GM23248 (cell line): ENCODE results near the gene KLHDC7B. TPM values are rescaled to one million over a fixed set of nuclear protein-coding genes. Genes with fewer than 3 reads are reported as not detected.
A peak's percentile ranks its signal among the peaks of the same experiment; 100 is the strongest.

ENCODE experiments used
- DNase-seq: peaks from one replicate; pipeline ENCODE4 v3.0.0-alpha.2; 2015
- H2AFZ ChIP-seq: fragments of 200-600 bp; sonication (generic); 2 replicates; pipeline ENCODE4 v1.6.1; 2016; ENCODE audit warnings: antibody characterized with exemption
- H3F3A ChIP-seq: fragments of 200-600 bp; sonication (generic); 2 replicates; pipeline ENCODE4 v1.6.1; 2016; ENCODE audit warnings: mild to moderate bottlenecking, antibody characterized with exemption, mixed run types; ENCODE audit not compliant: insufficient read depth
- H3K27ac ChIP-seq: fragments of 200-600 bp; sonication (generic); 2 replicates; pipeline ENCODE4 v1.5.1; 2016; ENCODE audit warnings: mild to moderate bottlenecking
- H3K27me3 ChIP-seq: fragments of 200-600 bp; sonication (generic); replicated peaks from 2 replicates; pipeline ENCODE4 v1.6.1; 2016; ENCODE audit warnings: mild to moderate bottlenecking; ENCODE audit not compliant: insufficient read depth
- H3K36me3 ChIP-seq: fragments of 200-600 bp; sonication (generic); 2 replicates; pipeline ENCODE4 v1.6.1; 2016; ENCODE audit warnings: low read depth, mild to moderate bottlenecking
- H3K4me1 ChIP-seq: fragments of 200-600 bp; sonication (generic); 2 replicates; pipeline ENCODE4 v1.6.1; 2016; ENCODE audit warnings: mild to moderate bottlenecking; ENCODE audit not compliant: insufficient read depth
- H3K4me2 ChIP-seq: fragments of 200-600 bp; sonication (generic); one replicate; pipeline ENCODE4 v1.6.1; 2016; ENCODE audit warnings: mild to moderate bottlenecking; ENCODE audit not compliant: unreplicated experiment
- H3K4me3 ChIP-seq: fragments of 200-600 bp; sonication (generic); 2 replicates; pipeline ENCODE4 v1.5.1; 2016; ENCODE audit warnings: mild to moderate bottlenecking
- H3K79me2 ChIP-seq: fragments of 200-600 bp; sonication (generic); 2 replicates; pipeline ENCODE4 v1.6.1; 2016; ENCODE audit warnings: mild to moderate bottlenecking; ENCODE audit not compliant: insufficient read depth
- H3K9ac ChIP-seq: fragments of 200-600 bp; sonication (generic); 2 replicates; pipeline ENCODE4 v1.6.1; 2016; ENCODE audit warnings: mild to moderate bottlenecking
- H3K9me2 ChIP-seq: fragments of 200-600 bp; sonication (generic); 2 replicates; pipeline ENCODE4 v1.6.1; 2016; ENCODE audit warnings: mixed run types, mild to moderate bottlenecking, moderate library complexity; ENCODE audit not compliant: insufficient read depth
- H3K9me3 ChIP-seq: fragments of 200-600 bp; sonication (generic); one replicate; pipeline ENCODE4 v1.6.1; 2017; ENCODE audit warnings: low read depth
- H4K20me1 ChIP-seq: fragments of 200-600 bp; sonication (generic); 2 replicates; pipeline ENCODE4 v1.6.0; 2016; ENCODE audit not compliant: insufficient read depth
- EZH2 ChIP-seq: fragments of 200-600 bp; sonication (generic); IDR thresholded peaks from 2 replicates; pipeline ENCODE4 v1.6.1; 2018; ENCODE audit warnings: antibody characterized with exemption, mild to moderate bottlenecking; ENCODE audit not compliant: insufficient read depth, poor library complexity, severe bottlenecking
- EZH2phosphoT487 ChIP-seq: fragments of 200-600 bp; sonication (generic); IDR thresholded peaks from 2 replicates; pipeline ENCODE4 v1.6.1; 2018; ENCODE audit warnings: antibody characterized with exemption, moderate library complexity, mild to moderate bottlenecking, low read depth; ENCODE audit not compliant: insufficient read depth
- WGBS, 2 experiments: methylation state at CpG; one replicate each; pipeline ENCODE4 v1.1.6; 2015 to 2017; ENCODE audit warnings: low lambda C conversion rate in 2 of 2, low coverage in 1 of 2; ENCODE audit errors: missing lambda C conversion rate in 2 of 2; 5-methylcytosine and 5-hydroxymethylcytosine counted together
- in situ Hi-C: fragments of 300-500 bp; cut with MboI; formaldehyde crosslinking; loops from 2 replicates; pipeline ENCODE4 v1.15.0; 2020
- polyA plus RNA-seq: library from polyadenylated mRNA; unstranded; fragments of >200 nt; fragmentation: Nextera tagmentation; extraction: Ambion mirVana; gene quantifications from 2 replicates; pipeline ENCODE4 v1.2.1, GENCODE V29; 2016
- total RNA-seq: library from RNA; depleted of rRNA; stranded (reverse); fragments of >200 nt; shearing (Covaris generic); gene quantifications from 2 replicates; pipeline ENCODE4 v1.2.3, GENCODE V29; 2014

The KLHDC7B gene
- total and polyA plus RNA-seq, 2 experiments from 2014 or later, result 0.06 TPM; not detected in 1

- in situ Hi-C loops, result no loop called here
- TF ChIP-seq EZH2, result no peak
- TF ChIP-seq EZH2phosphoT487, result no peak
- WGBS, 2 experiments, result 67 to 79% methylated on average over 11 to 34 of the region's 34 CpGs
These were observed 16.0 kb downstream of the KLHDC7B start for GRCh38 chr22:50561401-50562358.

GRCh38 chr22:50562523-50563412 lies 17.1 kb downstream of the KLHDC7B start, which contains the start of gene SYCE3:
TSS of gene SYCE3 (minus strand) at chr22:50562919. CDS start at chr22:50556405, 6,514 bp downstream.
- Histone ChIP-seq H3K9me2 (no peaks in the 10 kb centered on the region), H3K4me3 (peak within 1 kb of the TSS; percentile 80), H3K9me3 (no peaks in the 10 kb centered on the region), H2AFZ (peak within 1 kb of the TSS; percentile 95), H3K79me2 (no peaks in the 10 kb centered on the region), H3K4me2 (peak within 1 kb of the TSS; percentile 90), H4K20me1 (no peaks in the 10 kb centered on the region), H3K9ac (peak within 1 kb of the TSS; percentile 54), H3F3A (no peaks in the 10 kb centered on the region), H3K36me3 (no peaks in the 10 kb centered on the region), H3K27me3 (no peaks in the 10 kb centered on the region), H3K4me1 (no peaks in the 10 kb centered on the region), H3K27ac (no peak within 1 kb of the TSS)
- peak; percentile 98 for DNase-seq
- WGBS, 2 experiments, result 5 to 7% methylated on average over 20 to 46 of the region's 61 CpGs
- in situ Hi-C loops, result no loop called here
- TF ChIP-seq EZH2phosphoT487 (no peak), EZH2 (no peak)

More at GRCh38 chr22:50561401-50562358, 16.0 kb downstream of the KLHDC7B start:
- Histone ChIP-seq H4K20me1 (no peaks in the 10 kb centered on the region), H3K9ac (no peak overlapping the region), H3K4me2 (no peak overlapping the region), H3K27me3 (no peaks in the 10 kb centered on the region), H3K4me3 (no peak overlapping the region), H3K79me2 (no peaks in the 10 kb centered on the region), H3K9me3 (no peaks in the 10 kb centered on the region), H3F3A (no peaks in the 10 kb centered on the region), H2AFZ (no peak overlapping the region), H3K36me3 (no peaks in the 10 kb centered on the region), H3K27ac (no peak overlapping the region), H3K4me1 (no peaks in the 10 kb centered on the region), H3K9me2 (no peaks in the 10 kb centered on the region)
- DNase-seq, result no peak

GRCh38 chr22:50563413-50564160 lies 17.9 kb downstream of the KLHDC7B start:
- Histone ChIP-seq H2AFZ (peak overlapping the region; percentile 95), H3K4me1 (no peaks in the 10 kb centered on the region), H3K36me3 (no peaks in the 10 kb centered on the region), H3K9ac (peak overlapping the region; percentile 54), H3K27me3 (no peaks in the 10 kb centered on the region), H3K4me3 (peak overlapping the region; percentile 80), H3K4me2 (peak overlapping the region; percentile 90), H3K9me3 (no peaks in the 10 kb centered on the region), H3K27ac (no peak overlapping the region), H4K20me1 (no peaks in the 10 kb centered on the region), H3K79me2 (no peaks in the 10 kb centered on the region), H3F3A (no peaks in the 10 kb centered on the region), H3K9me2 (no peaks in the 10 kb centered on the region)
- TF ChIP-seq EZH2phosphoT487 (no peak), EZH2 (no peak)
- in situ Hi-C loops, result no loop called here
- peak; percentile 17 for DNase-seq
- WGBS, 2 experiments, result 17 to 25% methylated on average over 17 of the region's 17 CpGs
